IPS DF 4.7 (cell line): ENCODE measurements around the gene GPR108.
"Not testable (repeated sequence)": the region's sequence is repeated elsewhere in the genome, so short reads cannot be mapped to it uniquely, and the experiment has no call there.

Source experiments
- DNase-seq: peaks from one replicate; pipeline ENCODE4 v3.0.0-alpha.2; 2013; ENCODE audit warnings: low spot score; ENCODE audit errors: extremely low read depth

Gene GPR108

DNA sequence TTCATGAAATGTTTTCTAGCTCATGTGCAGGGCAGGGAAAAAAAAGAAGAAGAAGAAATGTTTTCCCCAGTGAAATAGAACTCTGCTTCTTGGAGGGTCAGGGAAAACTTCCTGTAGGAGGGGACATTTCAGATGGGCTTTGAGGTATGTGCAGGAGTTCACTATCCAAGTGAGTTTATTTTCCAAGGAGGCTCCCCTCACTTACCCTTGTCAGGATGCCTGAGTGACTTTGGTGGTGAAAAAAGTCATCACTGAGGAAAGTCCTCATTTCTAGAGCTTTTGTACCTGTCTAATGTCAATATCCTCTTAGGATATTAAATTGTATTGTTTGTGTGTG is 16.3 kb downstream of the GPR108 start:
- DNase-seq, result no peak

DNA sequence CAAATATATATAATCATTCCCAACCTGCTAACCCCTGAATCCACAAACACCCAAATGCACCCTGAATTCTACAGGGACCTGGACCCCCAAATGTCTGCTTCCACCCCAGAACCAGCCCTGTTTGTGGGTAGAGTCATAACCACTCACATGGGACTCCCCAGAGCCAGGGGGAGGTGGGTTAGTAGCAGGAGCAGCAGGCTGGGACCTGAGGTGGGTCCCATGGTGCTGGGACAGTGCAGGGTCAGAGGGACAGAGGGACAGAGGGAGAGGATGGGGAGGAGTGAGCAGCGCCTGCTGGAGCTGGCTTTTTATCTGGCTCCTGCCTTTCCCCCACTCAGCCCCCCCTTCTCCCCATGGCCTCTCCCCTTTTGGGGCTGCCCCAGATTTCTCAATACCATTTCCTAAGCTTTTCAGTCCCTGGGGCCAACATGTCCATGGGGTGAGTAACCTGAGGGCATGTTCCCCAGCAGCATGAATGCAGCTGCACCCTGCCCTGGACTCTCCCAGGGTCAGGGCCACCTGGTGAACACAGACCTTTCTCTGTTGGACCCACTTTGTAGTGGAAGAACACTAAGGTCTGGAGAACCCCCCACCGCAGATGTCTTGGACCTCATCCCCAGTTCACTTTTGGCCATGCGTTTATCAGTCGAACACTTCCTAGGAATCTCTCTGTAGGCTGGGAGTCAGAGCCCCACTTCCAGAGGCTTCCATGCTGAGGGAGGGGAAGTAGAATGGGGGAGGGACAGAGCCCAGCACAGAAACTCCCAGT is 16.8 kb downstream of the GPR108 start, which contains the start of gene C3:
TSS of gene C3 (minus strand) at position 282 of the 769 bp plus-strand sequence. CDS start at position 221, 61 bp downstream.
- DNase-seq, result no peak

GRCh38 chr19:6719992-6720368 is 17.4 kb downstream of the GPR108 start:
- DNase-seq, result no peak

DNA sequence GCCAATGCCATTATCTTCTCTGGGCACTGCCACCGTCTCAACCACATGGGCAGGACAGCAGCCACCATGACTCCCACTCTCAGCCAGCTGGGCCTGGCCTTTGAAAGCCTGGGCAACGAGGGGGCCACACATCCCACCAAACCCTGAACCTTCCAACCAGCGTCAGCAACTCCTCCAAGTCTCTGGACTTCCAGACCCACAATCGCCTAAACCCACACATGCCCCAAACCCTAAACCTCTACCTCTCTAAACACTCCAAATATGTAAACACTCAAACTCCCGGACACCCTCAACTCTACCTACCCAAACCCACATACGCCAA is 17.9 kb downstream of the GPR108 start:
- DNase-seq, result no peak

DNA sequence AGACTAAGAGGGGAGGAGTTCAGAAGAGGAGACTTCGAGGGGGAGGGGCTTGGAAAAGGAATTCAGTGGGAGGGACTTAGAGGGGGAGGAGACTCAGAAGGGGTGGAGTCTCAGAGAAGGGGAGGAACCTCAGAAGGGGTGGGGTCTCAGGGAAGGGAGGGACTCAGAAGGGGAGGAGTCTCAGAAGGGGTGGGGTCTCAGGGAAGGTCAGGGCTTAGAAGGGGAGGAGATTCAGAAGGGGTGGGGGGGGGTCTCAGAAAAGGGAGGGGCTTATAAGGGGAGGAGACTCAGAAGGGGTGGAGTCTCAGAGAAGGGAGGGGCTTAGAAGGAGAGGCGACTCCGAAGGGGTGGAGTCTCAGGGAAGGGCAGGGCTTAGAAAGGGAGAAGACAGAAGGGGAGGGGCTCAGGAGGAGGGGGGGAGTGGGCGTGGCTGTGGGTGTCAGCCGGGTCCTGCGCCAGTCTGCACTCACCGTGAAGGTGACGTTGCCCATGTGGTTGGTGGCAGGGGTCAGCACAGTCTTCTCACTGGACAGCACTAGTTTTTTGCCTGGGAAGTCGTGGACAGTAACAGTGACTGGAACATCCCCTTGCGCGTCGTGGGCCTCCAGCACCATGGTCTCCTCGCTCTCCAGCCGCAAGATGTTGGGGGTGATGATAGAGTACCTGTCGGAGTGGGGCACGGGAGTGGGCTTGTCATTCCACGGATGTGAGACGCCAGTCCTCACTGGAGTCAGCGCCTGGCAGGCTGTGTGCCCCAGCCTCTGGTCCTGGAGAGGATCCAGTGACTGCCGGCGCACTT is 18.4 kb downstream of the GPR108 start:
- DNase-seq, result no peak

DNA sequence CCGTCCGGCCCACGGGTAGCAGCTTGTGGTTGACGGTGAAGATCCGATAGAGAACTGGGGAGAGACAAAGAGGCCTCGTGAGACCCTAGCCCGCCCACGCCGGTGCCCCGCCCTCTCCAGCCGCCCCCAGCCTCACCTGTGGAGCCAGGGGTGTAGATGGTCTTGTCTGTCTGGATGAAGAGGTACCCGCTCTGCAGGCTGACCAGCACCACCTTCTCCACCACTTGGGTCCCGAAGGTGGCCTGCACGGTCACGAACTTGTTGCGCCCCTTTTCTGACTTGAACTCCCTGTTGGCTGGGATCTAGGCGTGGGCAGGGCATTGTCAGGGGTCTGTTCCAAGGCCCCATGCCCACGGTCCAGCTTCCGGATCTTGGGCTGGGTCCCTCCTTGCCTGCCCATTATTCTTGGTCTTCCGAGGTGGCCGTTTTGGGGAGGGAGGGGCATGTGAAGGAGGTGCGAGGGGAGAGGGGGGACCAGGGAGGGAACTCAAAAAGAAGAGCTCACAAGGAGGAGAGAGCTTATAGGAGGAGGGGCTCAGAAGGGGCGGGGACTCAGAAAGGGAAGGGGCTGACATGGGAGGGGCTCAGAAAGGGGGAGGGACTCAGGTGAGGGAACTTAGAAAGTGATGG is 19.2 kb downstream of the GPR108 start:
- DNase-seq, result no peak

DNA sequence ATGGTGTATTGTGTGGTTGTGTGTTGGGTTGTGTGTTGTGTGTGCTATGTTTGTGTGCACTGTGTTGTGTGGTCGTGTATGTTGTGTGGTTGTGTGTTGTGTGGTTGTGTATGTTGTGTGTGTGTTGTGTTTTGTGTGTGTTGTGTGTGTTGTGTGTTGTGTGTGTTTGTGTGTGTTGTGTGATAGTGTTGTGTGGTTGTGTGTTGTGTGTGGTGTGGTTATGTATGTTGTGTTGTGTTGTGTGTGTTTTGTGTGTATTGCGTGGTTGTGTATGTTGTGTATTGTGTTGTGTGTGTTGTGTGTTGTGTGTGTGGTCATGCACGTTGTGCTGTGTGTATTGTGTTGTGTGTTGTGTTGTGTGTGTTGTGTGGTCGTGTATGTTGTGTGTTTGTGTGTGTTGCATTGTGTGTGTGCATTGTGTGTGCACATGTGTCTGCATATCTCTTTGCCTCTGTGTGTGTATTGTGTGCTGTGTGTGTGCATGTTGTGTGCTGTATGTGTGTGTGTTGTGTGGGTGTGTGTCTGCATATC is 19.9 kb downstream of the GPR108 start:
- no peak for DNase-seq

DNA sequence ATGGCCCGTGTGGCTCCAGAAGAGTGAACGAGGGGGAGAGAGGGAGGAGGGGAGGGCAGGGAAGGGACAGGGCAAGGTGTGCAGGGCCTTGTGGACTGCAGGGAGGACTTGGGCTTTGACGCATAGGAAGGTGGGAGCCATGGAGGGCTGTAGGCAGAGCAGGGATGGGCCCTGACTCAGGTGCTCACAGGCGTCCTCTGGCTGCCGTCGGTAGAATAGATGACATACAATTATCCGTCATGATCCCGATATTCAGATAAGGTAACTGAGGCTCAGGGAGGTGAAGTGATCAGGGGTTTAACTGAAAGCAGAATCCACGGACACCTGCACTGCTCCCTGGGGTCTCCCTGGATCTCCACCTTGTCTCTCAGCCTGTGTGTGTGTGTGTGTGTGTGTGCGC is 20.3 kb downstream of the GPR108 start:
- DNase-seq, result no peak

GRCh38 chr19:6716610-6716970 is 20.8 kb downstream of the GPR108 start:
- no peak for DNase-seq

DNA sequence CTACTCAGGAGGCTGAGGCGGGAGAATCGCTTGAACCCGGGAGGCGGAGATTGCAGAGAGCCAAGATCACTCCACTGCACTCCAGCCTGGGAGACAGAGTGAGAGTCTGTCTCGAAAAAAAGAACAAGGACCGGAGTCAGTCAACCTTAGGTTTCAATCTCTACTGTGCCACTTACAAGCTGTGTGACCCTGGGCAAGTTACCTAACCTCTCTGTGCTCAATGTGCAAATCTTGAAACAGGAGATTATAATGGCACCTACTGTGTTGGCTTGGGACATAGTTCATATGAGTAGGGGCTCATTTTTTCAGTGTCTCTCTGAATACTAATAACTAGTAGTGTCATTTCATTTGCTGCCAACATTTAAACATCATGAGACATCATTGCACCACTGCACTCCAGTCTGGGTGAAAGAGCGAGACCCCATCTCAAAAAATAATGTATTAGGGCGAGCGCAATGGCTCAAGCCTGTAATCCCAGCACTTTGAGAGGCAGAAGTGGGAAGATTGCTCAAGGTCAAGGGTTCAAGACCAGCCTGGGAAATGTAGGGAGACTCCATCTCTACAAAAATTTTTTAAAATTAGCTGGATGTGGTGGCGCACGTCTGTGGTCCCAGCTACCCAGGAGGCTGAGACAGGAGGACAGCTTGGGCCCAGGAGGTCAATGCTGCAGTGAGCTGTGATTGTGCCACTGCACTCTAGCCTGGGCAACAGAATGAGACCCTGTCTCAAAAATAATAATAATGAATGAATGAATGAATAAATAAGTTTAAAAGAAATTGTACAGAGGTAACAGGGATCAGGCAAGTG is 22.4 kb downstream of the GPR108 start:
- no peak for DNase-seq

- DNase-seq, result no peak
These were observed 23.3 kb downstream of the GPR108 start for GRCh38 chr19:6713773-6714692.

DNA sequence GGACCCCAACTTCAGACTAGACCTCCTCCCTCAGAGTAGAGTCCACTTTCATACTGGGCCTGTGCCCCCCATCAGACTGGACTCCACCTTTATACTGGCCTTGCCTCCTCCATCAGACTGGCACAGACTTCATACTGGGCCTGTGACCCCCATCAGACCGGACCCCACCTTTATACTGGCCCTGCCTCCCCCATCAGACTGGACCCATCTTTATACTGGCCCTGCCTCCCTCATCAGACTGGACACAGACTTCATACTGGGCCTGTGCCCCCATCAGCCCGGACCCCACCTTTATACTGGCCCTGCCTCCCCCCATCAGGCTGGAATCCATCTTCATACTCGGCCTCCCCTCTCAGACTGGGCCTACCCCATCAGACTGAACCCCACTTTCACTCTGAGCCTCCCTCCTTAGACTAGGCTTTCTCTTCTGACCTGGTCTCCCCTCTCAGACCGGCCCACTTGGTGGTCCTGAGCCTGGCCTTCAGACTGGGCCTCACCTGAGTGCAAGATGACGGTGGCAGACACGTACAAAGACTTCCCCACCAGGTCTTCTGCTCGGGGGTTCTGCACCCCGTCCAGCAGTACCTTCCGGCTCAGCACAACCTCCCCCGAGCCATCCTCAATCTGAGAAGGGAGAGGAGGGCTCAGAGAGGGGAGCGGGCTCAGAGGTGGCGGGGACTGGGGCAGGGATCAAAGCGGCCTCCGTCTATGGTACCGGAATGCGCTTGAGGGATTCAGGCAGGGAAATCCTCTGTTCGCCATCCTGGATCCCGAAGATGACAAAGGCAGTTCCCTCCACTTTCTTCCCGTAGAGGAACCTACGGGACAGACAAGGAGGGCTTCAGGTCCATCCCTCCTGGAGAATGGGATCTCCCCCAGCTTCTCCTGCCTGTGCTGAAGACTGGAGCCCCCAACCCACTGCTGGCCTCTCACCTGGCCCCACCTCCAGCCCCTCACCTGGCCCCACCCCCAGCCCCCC is 24.4 kb downstream of the GPR108 start:
- DNase-seq, result no peak

GRCh38 chr19:6712231-6712630 is 25.1 kb downstream of the GPR108 start:
- no peak for DNase-seq

- DNase-seq, result no peak
These were observed 25.8 kb downstream of the GPR108 start for GRCh38 chr19:6711605-6712004.

GRCh38 chr19:6711078-6711361 is 26.4 kb downstream of the GPR108 start:
- DNase-seq, result no peak

DNA sequence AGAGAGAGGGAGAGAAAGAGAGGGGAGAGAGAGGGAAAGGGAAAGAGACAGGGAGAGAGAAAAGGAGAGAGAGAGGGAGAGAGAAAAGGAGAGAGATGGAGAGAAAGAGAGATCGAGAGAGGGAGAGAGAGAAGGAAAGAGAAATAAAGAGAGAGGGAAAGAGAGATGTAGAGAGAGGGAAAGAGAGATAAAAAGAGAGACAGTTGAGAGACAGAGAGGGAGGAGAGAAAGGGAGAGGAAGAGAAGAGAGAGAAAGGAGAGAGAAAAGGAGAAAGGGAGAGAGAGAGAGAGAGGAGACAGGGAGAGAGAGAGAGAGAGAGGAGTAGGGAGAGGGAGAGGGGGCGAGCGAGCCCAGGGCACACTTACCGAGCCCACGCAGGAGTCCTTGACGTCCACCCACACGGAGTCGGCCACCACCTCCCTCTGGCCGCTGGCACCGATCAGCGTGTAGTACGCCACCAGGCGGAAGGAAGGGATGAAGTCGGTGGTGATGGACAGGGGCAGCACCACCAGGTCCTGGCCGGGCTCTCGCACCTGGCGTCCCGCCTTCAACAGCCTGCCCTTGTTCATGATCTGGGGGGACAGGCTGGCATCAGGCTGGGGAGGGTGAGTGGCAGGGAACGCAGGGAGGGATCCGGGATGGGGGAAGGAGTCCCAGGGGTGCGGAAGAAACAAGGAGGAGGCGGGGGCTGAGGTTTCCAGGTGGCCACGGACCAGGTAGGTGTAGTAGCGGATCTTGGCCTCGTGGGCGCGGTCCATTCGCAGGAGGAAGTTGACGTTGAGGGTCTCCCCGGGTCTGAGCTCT is 26.9 kb downstream of the GPR108 start:
- DNase-seq, result no peak

GRCh38 chr19:6709549-6709948 is 27.8 kb downstream of the GPR108 start:
- no peak for DNase-seq

DNA sequence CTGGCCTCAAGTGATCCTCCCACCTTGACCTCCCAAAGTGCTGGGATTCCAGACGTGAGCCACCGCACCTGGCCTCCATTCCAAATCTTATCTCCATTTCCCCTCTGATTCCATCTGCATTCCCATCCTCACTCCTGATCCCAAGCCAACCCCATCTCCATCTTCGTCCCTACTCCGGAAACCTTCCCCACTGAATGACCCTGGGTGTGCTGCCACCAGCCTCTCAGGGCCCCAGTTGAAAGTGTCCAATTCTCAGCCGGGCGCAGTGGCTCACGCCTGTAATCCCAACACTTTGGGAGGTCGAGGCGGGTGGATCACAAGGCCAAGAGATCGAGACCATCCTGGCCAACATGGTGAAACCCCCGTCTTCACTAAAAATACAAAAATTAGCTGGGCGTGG is 28.5 kb downstream of the GPR108 start:
- DNase-seq, result not testable (repeated sequence)

GRCh38 chr19:6708346-6708745 is 29.0 kb downstream of the GPR108 start:
- no peak for DNase-seq
